OCI-LY3 (cell line): Measurements from ENCODE around the gene ZKSCAN4.

Source experiments
- CTCF ChIP-seq: fragments of 200-600, 300-600 bp; sonication (generic); IDR thresholded peaks from 2 replicates; pipeline ENCODE4 v1.5.1; 2014; ENCODE audit warnings: antibody characterized with exemption, low read length, low read depth
- EZH2phosphoT487 ChIP-seq: fragments of 200-600 bp; shearing (Covaris generic); IDR thresholded peaks from 2 replicates; pipeline ENCODE4 v1.6.1; 2018; ENCODE audit warnings: antibody characterized with exemption, mixed run types, low read depth

GRCh38 chr6:28267695-28268059 is 15.6 kb upstream of the ZKSCAN4 start:
- TF ChIP-seq CTCF = no peak
- no peak for TF ChIP-seq EZH2phosphoT487
